DMS 273 treated with DMSO at 0.1 percent for 48 hours (cell line): ENCODE measurements around the gene TPP1.

Source experiments
- DNase-seq: peaks from one replicate; lab custom pipeline; 2025; lab: John Stamatoyannopoulos, UW

TPP1 gene

GRCh38 chr11:6627762-6628241 is 8.6 kb upstream of the TPP1 start:
- DNase-seq, result no peak

GRCh38 chr11:6626971-6627761 is 7.9 kb upstream of the TPP1 start:
- DNase-seq, result no peak

GRCh38 chr11:6625832-6626420 is 6.7 kb upstream of the TPP1 start:
- no peak for DNase-seq

- DNase-seq, result no peak
These were observed 6.1 kb upstream of the TPP1 start for GRCh38 chr11:6625156-6625831.

- no peak for DNase-seq
These were observed 4.5 kb upstream of the TPP1 start for GRCh38 chr11:6623391-6624363.

- DNase-seq, result no peak
These were observed 3.3 kb upstream of the TPP1 start for GRCh38 chr11:6622261-6623171.

GRCh38 chr11:6621711-6622211 is 2.5 kb upstream of the TPP1 start:
- no peak for DNase-seq

- DNase-seq, result no peak
These were observed 1.4 kb upstream of the TPP1 start for GRCh38 chr11:6620636-6621035.

GRCh38 chr11:6618117-6619003 is 862 bp downstream of the TPP1 start:
- no peak for DNase-seq

- no peak for DNase-seq
These were observed 1.9 kb downstream of the TPP1 start for GRCh38 chr11:6617315-6617781.

GRCh38 chr11:6616596-6617250 is 2.5 kb downstream of the TPP1 start:
- no peak for DNase-seq

GRCh38 chr11:6615882-6616585 is 3.2 kb downstream of the TPP1 start:
- DNase-seq, result no peak

- DNase-seq, result no peak
These were observed 4.2 kb downstream of the TPP1 start for GRCh38 chr11:6615046-6615445.

- no peak for DNase-seq
These were observed 4.8 kb downstream of the TPP1 start for GRCh38 chr11:6614446-6614845.

GRCh38 chr11:6613496-6613895 is 5.7 kb downstream of the TPP1 start:
- DNase-seq, result no peak

- DNase-seq, result peak; percentile 64
These were observed 6.8 kb downstream of the TPP1 start, which contains the start of gene TAF10 for GRCh38 chr11:6612213-6613041. TSS of gene TAF10 (minus strand) at chr11:6612216. CDS start at chr11:6612189, 27 bp downstream.

- no peak for DNase-seq
These were observed 7.3 kb downstream of the TPP1 start for GRCh38 chr11:6611963-6612212.
